HG02763 (cell line): Measurements from ENCODE around the gene FAM83G.
"Not testable (repeated sequence)": the region's sequence is repeated elsewhere in the genome, so short reads cannot be mapped to it uniquely, and the experiment has no call there.

ENCODE experiments used
- ATAC-seq: cut with Tn5 transposase; IDR thresholded peaks from one replicate; pipeline ENCODE4 v1.9.1; 2021; ENCODE audit warnings: mild to moderate bottlenecking, moderate library complexity; ENCODE audit not compliant: unreplicated experiment

FAM83G gene

DNA sequence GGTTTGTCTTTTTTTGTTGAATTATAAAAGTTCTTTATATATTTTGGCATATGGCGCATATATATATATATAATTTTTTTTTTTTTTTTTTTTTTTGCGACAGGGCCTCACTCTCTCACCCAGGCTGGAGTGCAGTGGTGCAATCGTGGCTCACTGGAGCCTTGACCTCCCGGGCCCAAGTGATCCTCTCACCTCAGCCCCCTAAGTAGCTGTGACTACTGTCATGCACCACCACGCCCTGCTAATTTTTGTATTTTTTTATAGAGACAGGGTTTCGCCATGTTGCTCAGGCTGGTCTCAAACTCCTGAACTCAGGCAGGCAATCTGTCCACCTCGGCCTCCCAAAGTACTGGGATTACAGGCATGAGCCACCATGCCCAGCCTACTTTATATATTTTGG lies 82.0 kb downstream of the FAM83G start:
- ATAC-seq, result not testable (repeated sequence)

DNA sequence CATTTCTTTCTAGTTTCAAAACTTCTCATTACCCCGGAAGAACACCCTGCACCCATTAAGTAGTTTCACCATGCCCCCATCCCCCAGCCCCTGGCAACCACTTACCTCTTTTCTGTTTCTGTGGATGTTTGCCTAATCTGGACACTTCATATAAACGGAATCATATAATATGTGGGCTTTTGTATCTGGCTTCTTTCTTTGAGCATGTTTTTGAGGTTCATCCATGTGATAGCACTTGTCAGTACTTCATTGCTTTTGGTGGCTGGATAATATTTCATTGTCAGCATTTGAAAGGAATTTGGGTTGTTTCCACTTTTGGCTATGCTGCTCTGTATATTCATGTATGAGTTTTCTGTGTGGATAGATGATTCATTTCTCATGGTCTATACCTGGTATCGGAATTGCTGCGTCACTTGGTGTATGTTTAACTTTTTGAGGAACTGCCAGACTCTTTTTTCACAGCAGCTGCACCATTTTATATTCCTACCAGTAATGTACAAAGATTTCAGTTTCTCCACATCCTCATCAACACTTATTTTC lies 82.6 kb downstream of the FAM83G start:
- ATAC-seq, result peak; percentile 67

DNA sequence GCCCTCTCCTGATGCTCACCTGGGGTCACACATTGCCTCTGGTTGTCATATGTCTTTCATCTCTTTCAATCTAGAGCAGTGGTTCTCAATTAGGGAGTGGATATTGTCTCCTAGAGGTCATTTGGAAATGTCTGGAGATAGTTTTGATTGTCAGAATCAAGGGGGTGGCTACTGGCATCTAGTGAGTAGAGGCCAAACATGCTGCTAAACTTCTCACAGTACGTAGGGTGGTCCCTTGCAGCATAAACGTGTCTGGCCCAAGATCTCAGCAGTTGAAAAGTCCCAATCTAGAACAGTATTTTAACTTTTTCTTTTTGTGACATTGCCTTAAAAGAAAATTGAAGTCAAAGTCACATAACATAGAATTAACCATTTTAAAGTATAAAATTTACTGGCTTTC lies 83.1 kb downstream of the FAM83G start:
- no peak for ATAC-seq

DNA sequence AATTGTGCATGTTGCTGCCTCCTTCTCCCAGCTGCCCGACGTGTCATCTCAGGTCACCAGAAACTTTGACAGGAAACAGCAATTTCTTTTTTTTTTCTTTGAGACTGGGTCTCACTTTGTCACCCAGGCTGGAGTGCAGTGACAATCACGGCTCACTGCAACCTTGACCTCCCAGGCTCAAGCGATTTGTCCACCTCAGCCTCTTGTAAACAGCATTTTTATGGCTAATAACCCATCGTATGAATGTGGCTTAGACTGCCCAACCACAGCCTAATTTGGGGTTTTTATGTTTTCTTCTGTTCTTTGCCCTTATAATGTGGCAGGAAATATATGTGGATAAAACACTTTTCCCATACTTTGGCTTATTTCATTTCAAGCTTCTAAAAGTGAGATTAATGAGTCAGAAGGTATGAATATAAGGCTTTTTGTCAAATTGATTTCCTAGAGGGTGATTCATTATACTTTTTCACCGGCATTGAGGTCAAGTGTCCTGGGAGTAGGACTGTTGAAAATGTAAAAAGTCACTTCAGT lies 83.6 kb downstream of the FAM83G start:
- peak; percentile 37 for ATAC-seq

DNA sequence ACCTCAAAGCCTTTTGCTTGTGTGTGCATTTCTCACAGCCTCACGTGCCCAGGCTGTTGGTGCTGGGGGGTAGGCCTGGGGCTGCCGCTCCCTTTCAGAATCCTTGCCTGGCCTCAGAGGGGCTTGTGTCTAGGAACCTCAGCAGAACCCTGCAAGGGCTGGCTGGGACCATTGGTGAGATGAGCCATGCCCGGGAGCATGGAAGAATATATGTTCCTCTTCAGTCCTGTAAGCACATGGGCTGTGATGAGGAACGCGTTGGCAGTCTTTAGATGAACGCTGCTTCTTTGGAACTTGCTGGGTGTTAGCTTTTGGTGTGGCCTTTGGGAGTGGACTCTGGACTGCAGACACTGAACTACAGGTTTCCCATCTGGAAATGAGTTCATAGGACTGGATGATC lies 84.6 kb downstream of the FAM83G start:
- ATAC-seq, result no peak
